Activated naive CD4-positive, alpha-beta T cell treated with anti-CD3 and anti-CD28 coated beads, Interleukin-2, amount 50 U/mL, for 72 hours (primary cell): ENCODE measurements around the gene RPL13. TPM values are rescaled to one million over a fixed set of nuclear protein-coding genes. Genes with fewer than 3 reads are reported as not detected.
A peak's percentile ranks its signal among the peaks of the same experiment; 100 is the strongest.
"Not testable (repeated sequence)": the region's sequence is repeated elsewhere in the genome, so short reads cannot be mapped to it uniquely, and the experiment has no call there.

Experiments
- ATAC-seq, 2 donors: fragments of 150-1000 bp; cut with Tn5 transposase; 2 replicates each; pipeline ENCODE4 v1.10.0; 2021; ENCODE audit warnings: mild to moderate bottlenecking in 2 of 2, moderate library complexity in 2 of 2
- DNase-seq, 2 donors: peaks; one replicate each; pipeline ENCODE4 v3.0.0; 2021 to 2022; ENCODE audit warnings: low spot score in 2 of 2
- H3K27ac Mint-ChIP-seq, 2 donors: one replicate each; pipeline ENCODE4 v1.8.0; 2022; ENCODE audit warnings: mild to moderate bottlenecking in 2 of 2, mixed read lengths in 2 of 2
- H3K36me3 Mint-ChIP-seq, 2 donors: one replicate each; pipeline ENCODE4 v1.8.0; 2022; ENCODE audit warnings: mixed read lengths in 2 of 2
- H3K9me3 Mint-ChIP-seq, 2 donors: one replicate each; pipeline ENCODE4 v1.8.0; 2022; ENCODE audit warnings: mixed read lengths in 2 of 2
- total RNA-seq, 2 donors: library from RNA; stranded (reverse); gene quantifications; one replicate each; pipeline ENCODE4 v1.2.3, GENCODE V29; 2022

The RPL13 gene
- total RNA-seq, 2 donors from 2014 or later: 2,832 to 2,975 TPM

- Mint-ChIP-seq H3K9me3 (no peaks in the 10 kb centered on the region), H3K27ac (no peak overlapping the region), H3K36me3 (no peaks in the 10 kb centered on the region)
- DNase-seq (no peak), ATAC-seq (no peak)
Measured at GRCh38 chr16:89581861-89582563, 21.5 kb downstream of the RPL13 start.

DNA sequence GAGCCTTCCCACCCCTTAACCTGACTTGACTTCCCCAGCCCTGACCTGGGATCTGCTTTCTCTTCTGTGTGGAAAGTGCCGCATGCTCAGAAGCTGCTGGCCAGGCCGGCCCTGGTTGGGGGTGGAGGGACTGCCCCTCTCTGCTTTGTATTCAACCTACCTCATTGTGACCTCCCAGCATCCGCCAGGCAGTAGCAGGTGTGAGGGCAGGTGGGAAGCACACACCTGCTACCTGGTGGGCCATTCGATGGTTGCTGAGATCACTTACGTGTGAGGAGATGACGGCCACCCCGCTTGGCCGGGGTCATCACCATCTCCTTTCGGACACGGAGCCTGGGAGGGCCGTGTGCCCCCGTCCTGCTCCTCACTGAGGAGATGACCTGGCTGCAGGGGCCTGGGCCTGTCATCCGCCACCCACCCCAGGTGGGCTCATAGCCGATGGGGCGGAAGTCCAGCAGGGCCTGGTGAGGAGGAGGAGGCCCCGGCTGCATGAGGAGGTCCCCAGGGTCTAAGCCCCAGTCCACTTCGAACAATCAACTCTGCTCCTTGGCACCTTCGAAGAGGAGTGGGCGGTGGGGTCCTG lies 22.2 kb downstream of the RPL13 start:
- DNase-seq (no peak), ATAC-seq (no peak)
- H3K9me3 Mint-ChIP-seq: no peaks in the 10 kb centered on the region
- no peaks in the 10 kb centered on the region for H3K36me3 Mint-ChIP-seq
- no peak overlapping the region for H3K27ac Mint-ChIP-seq

- ATAC-seq (no peak), DNase-seq (no peak)
Measured at GRCh38 chr16:89583197-89583894, 22.9 kb downstream of the RPL13 start.

GRCh38 chr16:89583895-89584644 lies 23.6 kb downstream of the RPL13 start:
- H3K36me3 Mint-ChIP-seq: no peaks in the 10 kb centered on the region

More at GRCh38 chr16:89583197-89583894, 22.9 kb downstream of the RPL13 start:
- Mint-ChIP-seq H3K9me3 (no peaks in the 10 kb centered on the region), H3K36me3 (no peaks in the 10 kb centered on the region), H3K27ac (no peak overlapping the region)

GRCh38 chr16:89584768-89585549 lies 24.5 kb downstream of the RPL13 start:
- DNase-seq: no peak
- Mint-ChIP-seq H3K27ac (no peak overlapping the region), H3K9me3 (no peaks in the 10 kb centered on the region), H3K36me3 (no peaks in the 10 kb centered on the region)
- no peak for ATAC-seq

More at GRCh38 chr16:89583895-89584644, 23.6 kb downstream of the RPL13 start:
- DNase-seq: no peak
- Mint-ChIP-seq H3K27ac (no peak overlapping the region), H3K9me3 (no peaks in the 10 kb centered on the region)
- no peak for ATAC-seq

DNA sequence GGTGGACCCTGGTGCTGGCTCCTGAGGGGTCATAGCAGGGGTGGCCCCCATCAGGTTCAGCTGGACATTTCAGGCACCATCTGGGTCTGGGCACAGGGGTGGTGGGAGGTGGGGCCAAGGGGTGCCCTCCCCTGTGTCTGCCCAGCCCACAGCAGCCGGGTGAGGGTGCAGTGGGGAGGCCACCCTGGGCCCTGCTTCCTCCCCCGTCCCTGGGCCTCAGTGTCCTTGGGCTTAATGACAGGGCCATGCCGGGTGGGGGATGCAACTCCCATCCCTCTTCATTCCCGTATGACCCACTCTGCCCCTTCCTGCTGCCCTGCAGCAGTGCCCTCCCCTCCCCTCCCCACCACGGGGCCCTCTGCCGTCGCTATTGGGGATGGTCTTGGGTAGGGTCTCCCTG lies 25.7 kb downstream of the RPL13 start:
- DNase-seq (no peak), ATAC-seq (peak in 1 of 2 donors; percentile 14)
- Mint-ChIP-seq H3K9me3 (no peaks in the 10 kb centered on the region), H3K36me3 (no peaks in the 10 kb centered on the region), H3K27ac (no peak overlapping the region)

DNA sequence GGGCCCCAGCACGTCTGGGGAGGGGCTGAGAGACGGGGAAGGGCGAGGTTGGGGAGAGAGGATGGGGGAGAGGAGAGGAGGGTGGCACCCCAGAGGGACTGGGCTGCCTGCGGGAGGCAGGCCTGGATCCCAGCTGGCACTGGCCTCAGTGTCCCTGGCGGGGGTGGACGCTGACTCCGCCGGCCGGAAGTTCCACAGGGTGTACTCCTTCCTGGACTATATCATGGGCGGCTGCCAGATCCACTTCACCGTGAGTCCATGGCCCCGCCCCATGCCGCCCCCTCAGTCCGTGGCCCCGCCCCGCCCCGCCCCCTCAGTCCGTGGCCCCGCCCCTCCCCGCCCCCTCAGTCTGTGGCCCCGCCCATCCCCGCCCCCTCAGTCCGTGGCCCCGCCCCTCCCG lies 26.4 kb downstream of the RPL13 start:
- DNase-seq: no peak
- Mint-ChIP-seq H3K27ac (no peak overlapping the region), H3K36me3 (no peaks in the 10 kb centered on the region), H3K9me3 (no peaks in the 10 kb centered on the region)
- peak; percentile 35 to 48 for ATAC-seq

- not testable (repeated sequence) for H3K9me3 Mint-ChIP-seq, H3K27ac Mint-ChIP-seq, DNase-seq, H3K36me3 Mint-ChIP-seq, ATAC-seq
Measured at GRCh38 chr16:89587676-89588075, 27.2 kb downstream of the RPL13 start.

DNA sequence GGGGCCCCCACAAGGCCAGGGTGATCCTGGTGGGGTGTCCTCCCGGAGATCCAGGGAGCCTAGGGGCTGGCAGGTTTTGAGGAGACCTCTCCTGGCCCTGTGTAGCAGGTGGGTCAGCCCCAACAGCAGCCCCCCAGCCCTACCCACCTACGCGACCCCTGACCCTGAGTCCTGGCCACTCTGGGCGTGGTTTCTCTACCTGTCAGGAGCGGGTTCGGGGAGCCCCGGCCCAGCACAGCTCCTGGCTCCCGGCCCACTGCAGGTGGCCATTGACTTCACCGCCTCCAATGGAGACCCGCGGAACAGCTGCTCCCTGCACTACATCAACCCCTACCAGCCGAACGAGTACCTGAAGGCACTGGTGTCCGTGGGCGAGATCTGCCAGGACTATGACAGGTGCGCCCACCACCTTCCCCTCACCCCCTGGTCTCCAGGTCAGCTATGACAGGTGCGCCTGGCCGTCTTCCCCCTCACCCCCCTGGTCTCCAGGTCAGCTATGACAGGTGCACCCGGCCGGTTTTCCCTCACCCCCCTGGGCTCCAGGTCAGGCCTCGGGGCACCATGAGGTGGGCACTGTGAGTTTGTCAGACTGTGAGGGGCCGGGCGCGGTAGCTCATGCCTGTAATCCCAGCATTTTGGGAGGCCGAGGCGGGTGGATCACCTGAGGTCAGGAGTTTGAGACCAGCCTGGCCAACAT lies 28.1 kb downstream of the RPL13 start:
- H3K9me3 Mint-ChIP-seq: no peaks in the 10 kb centered on the region
- DNase-seq (no peak), ATAC-seq (no peak)
- no peak overlapping the region for H3K27ac Mint-ChIP-seq
- H3K36me3 Mint-ChIP-seq: no peaks in the 10 kb centered on the region

GRCh38 chr16:89589241-89589926 lies 28.9 kb downstream of the RPL13 start:
- no peak for DNase-seq
- no peaks in the 10 kb centered on the region for H3K36me3 Mint-ChIP-seq
- no peak for ATAC-seq
- H3K27ac Mint-ChIP-seq: no peak overlapping the region
- no peaks in the 10 kb centered on the region for H3K9me3 Mint-ChIP-seq

GRCh38 chr16:89593841-89594240 lies 33.4 kb downstream of the RPL13 start:
- Mint-ChIP-seq H3K27ac (no peak overlapping the region), H3K9me3 (no peaks in the 10 kb centered on the region), H3K36me3 (no peaks in the 10 kb centered on the region)
- ATAC-seq (peak; percentile 43 to 48), DNase-seq (no peak)

DNA sequence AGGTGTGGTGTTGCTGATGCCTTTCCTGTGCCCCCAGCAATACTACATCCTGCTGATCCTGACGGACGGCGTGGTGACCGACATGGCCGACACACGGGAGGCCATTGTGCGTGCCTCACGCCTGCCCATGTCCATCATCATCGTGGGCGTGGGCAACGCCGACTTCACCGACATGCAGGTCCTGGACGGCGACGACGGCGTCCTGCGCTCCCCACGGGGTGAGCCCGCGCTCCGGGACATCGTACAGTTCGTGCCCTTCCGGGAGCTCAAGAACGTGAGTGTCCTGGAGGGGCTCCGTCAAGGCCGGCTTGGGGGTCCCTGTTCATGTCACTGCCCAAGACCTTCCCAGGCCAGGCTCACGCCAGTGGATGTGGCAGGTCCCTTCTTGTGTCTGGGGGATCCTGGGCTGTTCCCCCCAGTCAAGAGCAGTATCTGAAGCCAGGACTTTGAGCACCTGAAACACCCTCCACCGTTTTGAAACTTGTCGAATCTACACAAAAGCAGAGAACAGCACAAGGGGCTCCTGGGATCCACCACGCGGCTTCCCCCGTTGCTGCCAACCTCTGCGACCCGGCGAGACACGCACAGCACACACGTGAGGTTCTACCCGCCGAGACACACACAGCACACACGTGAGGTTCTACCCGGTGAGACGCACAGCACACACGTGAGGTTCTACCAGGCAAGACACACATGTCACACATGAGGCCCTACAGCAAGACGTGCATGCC lies 35.0 kb downstream of the RPL13 start:
- ATAC-seq (no peak), DNase-seq (no peak)
- Mint-ChIP-seq H3K36me3 (no peaks in the 10 kb centered on the region), H3K9me3 (no peaks in the 10 kb centered on the region), H3K27ac (no peak overlapping the region)

GRCh38 chr16:89596061-89596689 lies 35.7 kb downstream of the RPL13 start:
- no peaks in the 10 kb centered on the region for H3K9me3 Mint-ChIP-seq
- no peak overlapping the region for H3K27ac Mint-ChIP-seq
- no peak for ATAC-seq
- no peaks in the 10 kb centered on the region for H3K36me3 Mint-ChIP-seq
- DNase-seq: no peak

DNA sequence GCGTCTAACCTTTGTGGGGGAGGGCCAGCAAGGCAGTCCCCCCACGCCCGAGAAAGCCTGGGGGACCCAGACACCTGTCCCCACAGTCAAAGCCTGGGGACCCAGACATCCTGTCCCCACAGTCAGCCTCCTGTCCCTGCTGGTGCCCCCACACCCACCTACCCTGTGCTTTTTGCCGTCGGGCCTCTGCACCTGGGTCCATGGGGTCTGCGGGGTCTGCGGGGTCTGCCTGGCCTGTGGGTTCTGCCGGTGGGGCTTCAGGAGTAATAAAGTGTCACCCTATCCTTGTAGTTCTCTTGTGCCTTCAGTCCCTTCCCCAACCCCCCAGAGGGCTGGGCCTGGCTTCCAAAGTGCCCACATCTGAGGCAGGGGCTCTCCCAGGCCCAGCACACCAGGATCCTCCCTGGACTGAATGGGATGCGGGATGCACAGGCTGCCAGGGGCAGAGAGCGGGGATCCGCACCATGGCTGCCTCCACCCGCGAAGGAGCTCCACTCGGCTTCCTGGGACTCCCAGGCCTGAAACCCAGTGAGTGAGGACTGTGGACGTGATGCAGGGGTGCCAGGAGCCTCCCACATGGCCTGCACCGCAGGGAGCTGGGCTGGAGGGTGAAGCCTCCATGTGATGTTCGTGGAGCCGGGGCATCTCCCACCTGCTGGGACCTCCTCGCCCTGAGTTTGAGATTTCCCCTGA lies 36.6 kb downstream of the RPL13 start:
- H3K9me3 Mint-ChIP-seq: no peaks in the 10 kb centered on the region
- no peak for ATAC-seq
- no peaks in the 10 kb centered on the region for H3K36me3 Mint-ChIP-seq
- no peak for DNase-seq
- H3K27ac Mint-ChIP-seq: no peak overlapping the region
